Measurements from ENCODE around the gene LOXHD1.

Gene LOXHD1

DNA sequence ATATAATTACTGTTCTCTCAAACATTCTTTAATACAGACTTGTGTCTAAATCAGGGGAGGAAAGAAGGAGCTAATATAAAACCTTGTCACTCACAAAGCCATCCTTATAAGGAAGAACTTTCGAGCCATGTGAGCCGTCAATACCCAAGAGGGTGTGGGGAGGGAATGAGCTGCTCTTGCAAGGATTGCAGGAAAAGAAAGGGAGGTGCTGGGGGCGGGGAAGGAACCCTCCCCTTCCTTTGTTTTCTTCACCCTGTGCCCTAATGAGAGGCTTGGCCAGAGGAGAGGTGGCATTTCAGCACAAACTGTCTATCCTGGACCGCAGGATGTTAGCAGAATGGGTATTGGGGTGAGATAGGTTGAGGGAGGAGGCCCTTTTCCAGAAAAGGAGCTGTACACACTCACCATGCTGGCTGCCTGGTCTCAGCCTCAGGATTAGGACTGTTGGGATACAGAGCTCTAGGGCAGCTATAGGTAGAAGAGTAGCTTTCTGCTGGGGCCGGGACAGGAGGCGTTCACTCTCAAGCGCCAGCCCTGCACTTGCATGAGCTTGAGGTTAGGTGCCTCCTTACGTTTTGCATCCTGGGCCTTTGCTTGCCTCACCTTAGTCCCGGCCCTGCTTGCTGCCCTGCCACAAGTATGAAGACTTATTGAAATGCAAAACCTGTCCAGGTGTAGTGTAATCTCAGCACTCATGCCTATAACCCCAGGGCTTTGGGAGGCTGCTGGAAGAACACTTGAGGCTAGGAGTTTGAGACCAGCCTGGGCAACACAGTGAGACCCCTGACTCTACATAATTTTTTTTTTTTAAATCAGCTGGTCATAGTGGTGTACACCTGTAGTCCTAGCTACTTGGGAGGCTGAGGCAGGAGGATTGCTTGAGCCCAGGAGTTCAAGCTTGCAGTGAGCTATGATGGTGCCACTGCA is 190.5 kb downstream of the LOXHD1 start:
- no peak for DNase-seq (ENCODE audit: low spot score)
- no peak for TF ChIP-seq CTCF (IDR thresholded peaks at IDR 0.05; ENCODE audit: extremely low read depth, missing control alignments)

DNA sequence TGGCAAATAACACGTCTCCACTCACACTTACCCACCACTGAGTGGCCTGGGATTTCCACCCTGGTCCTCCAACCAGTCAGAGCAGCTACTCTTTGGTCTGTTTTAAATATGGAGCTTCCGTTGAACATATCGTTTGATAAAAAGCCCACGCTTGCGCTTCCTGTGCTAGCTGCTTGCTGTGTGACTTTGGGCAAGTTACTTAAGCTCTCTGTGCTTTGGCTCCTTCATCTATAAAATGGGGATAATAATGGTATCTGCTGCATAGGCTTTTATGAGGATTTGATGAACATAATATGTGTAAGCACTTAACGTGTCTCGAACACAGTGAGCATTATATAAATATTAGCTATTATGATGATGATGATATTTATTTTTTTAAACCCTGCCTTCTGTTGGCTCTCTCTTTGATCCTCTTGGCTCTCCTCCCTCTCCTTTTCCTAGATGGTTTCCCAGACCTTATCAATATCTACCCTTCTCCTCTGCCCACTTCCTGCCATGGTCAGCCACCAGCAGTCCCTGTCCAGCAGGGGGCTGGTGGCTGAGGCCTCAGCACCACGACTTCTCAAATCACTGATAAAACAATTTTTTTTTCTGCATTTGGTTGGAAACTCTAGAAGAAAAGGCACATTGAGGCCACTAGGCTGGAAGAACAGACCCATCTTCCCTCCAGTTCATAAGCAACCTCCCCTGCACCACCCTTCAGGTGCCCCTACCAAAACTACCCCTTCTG is 191.9 kb downstream of the LOXHD1 start:
- no peak for TF ChIP-seq CTCF (IDR thresholded peaks at IDR 0.05; ENCODE audit: extremely low read depth, missing control alignments)
- DNase-seq (ENCODE audit: low spot score) = no peak

DNA sequence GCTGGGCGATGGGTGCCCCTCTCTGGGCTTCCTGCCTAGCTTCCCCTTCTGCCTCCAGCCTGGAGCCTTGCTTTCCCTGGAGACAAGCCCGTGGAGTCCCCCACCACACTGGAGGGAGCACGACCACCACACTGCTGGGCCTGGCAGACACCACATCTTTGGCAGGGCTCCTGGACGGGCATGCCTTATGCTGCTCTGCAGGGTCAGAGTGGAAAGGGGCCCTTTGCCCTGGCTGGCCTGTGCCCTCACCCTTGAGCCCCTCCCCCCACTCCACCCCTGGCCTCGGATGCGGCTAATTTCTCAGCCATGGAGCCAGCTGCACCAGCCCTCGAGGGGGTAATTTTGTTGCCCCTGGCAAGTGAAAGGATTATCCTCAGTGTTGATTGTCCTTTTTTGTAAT is 194.5 kb downstream of the LOXHD1 start:
- TF ChIP-seq CTCF (IDR thresholded peaks at IDR 0.05; ENCODE audit: extremely low read depth, missing control alignments) = no peak

GRCh38 chr18:46461993-46462392 is 195.0 kb downstream of the LOXHD1 start:
- no peak for DNase-seq (ENCODE audit: low spot score)
- TF ChIP-seq CTCF (IDR thresholded peaks at IDR 0.05; ENCODE audit: extremely low read depth, missing control alignments) = no peak

More for the DNA sequence above, 194.5 kb downstream of the LOXHD1 start:
- no peak for DNase-seq (ENCODE audit: low spot score)

DNA sequence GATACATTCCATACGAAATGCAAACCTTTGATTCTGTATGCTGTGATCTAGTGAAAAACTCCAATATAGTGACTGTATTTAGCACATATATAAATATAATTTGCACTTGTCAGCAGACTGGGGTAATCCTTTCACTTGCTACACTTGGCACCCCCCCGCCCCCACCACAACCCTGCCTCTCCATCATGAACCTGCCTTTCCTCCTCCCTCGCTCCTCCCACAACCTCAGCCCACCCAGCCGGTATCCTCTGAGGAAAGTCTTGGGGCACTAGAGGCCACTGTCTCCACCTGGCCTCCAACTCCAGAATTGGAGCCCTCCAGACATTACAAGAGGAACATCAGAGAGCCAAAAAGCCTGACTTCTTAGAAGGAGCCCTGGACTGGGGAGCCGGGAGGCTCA is 196.3 kb downstream of the LOXHD1 start:
- TF ChIP-seq CTCF (IDR thresholded peaks at IDR 0.05; ENCODE audit: extremely low read depth, missing control alignments) = no peak
- no peak for DNase-seq (ENCODE audit: low spot score)

GRCh38 chr18:46459789-46460455 is 197.1 kb downstream of the LOXHD1 start:
- DNase-seq (ENCODE audit: low spot score) = no peak

More at GRCh38 chr18:46459789-46460455, 197.1 kb downstream of the LOXHD1 start:
- TF ChIP-seq CTCF (IDR thresholded peaks at IDR 0.05; ENCODE audit: extremely low read depth, missing control alignments) = no peak

Data from GM20000 (cell line).